ENCODE data around the gene MAN1A1. TPM values are rescaled to one million over a fixed set of nuclear protein-coding genes. Genes with fewer than 3 reads are reported as not detected.

Gene MAN1A1
- total RNA-seq, 1 donor from 2014 or later = 75.5 TPM

DNA sequence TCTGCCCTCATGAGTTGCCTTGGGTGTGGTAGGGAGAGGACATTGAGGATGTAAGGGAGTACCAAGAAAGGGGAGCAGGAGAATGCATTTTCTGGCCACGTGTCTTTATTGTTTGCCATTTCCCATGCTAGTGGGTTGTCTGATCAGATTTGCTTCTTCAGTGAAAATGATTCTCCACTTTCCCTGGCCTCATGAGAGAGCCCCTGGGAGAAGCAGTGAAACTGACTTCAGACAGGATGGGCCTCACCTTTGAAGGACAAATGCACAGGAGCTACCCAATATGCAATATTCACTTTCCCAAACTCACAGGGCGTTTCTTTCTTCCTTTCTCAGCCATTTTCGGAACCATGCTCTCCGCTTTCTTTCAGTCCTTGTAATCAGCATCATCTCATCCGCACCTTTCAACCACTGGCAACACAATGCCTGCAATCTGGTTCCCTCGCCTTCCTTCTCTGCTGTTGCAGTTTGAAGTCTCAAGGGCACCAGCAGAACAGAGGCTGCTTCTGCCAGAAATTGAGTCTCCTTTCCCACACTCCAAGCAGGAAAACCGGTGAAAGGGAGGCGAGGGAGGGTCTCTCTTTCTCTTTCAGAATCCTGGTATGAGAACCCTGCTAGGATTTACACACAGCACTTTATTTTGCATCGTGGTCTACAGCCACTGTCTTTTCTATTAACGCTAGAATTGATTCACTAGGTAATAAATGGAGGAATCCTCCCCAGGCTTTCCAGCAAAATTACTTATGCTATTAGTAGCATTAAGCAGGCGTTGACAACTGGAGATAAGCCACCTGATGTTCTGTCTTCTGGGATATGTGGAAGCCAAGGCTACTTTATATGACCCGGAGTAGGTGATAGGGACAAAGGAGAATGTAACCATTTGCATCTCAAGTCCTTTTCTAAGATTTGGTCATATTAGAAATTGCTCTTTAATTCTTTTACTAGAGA is 209.1 kb downstream of the MAN1A1 start:
- Histone ChIP-seq H3K27me3 (no peaks in the 10 kb centered on the region), H3K9me3 (no peaks in the 10 kb centered on the region), H3K4me1 (peaks cover 0 to 4% of the 10 kb centered on the region in 2 donors), H3K27ac (no peak overlapping the region), H3K36me3 (no peaks in the 10 kb centered on the region), H3K4me3 (no peak overlapping the region)
- TF ChIP-seq CTCF (IDR thresholded peaks at IDR 0.05) = no peak
- DNase-seq (ENCODE audit: low spot score in 2 of 2) = no peak
- intact Hi-C loops (cut with DNase I) = no loop called here

GRCh38 chr6:119138906-119139541 is 210.5 kb downstream of the MAN1A1 start:
- Histone ChIP-seq H3K27ac (no peak overlapping the region), H3K4me3 (no peak overlapping the region), H3K27me3 (no peaks in the 10 kb centered on the region), H3K9me3 (no peaks in the 10 kb centered on the region), H3K36me3 (no peaks in the 10 kb centered on the region), H3K4me1 (peaks cover 0 to 4% of the 10 kb centered on the region in 2 donors)
- intact Hi-C loops (cut with DNase I) = no loop called here
- TF ChIP-seq CTCF (IDR thresholded peaks at IDR 0.05) = no peak
- no peak for DNase-seq (ENCODE audit: low spot score in 2 of 2)

DNA sequence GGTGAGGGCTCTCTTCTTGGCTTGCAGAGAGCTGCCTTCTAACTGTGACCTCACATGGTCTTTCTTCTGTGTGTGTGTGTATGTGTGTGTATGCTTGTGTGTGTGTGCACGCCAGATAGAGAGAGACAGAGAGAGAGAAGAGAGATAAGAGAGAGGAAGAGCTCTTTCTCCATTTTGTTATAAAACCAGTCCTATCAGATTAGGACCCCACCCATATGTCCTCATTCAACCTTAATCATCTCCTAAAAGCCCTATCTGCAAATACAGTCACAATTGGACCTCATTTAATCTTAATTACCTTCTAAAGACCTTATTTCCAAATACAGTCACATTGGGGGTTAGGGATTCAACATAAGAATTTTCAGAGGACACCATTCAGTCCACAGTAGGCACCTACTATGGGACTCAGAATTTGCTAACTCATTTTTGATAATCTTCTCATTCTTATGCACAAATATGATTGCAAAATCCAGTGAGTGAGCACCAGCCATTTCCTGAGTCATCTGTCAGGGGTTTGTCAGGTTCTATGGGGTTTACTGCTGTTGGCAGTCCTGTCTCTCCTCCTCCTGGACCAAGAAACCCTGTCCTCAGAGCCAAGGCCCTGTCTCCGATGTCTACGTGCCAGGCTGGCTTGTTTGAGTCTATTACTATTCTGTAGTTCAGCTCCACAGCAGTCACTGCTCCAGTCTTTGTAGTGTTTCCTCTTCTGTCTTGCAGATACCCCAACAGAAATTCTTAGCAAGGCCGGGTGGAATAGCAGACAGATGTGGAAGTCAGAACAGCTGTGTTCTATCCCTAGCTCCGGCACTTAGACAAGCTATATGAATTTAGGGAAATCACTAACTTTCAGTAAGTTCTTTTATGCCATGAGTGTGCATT is 212.1 kb downstream of the MAN1A1 start:
- intact Hi-C loops (cut with DNase I) = no loop called here
- no peaks in the 10 kb centered on the region for H3K27me3 ChIP-seq
- H3K4me1 ChIP-seq = peaks cover 0 to 4% of the 10 kb centered on the region in 2 donors
- H3K27ac ChIP-seq = peak overlapping the region; percentile 30 to 48
- H3K9me3 ChIP-seq = no peaks in the 10 kb centered on the region
- peak in 1 of 2 donors; percentile 73 for DNase-seq (ENCODE audit: low spot score in 2 of 2)
- no peaks in the 10 kb centered on the region for H3K36me3 ChIP-seq
- TF ChIP-seq CTCF (IDR thresholded peaks at IDR 0.05) = no peak
- H3K4me3 ChIP-seq = no peak overlapping the region

- no peaks in the 10 kb centered on the region for H3K36me3 ChIP-seq
- intact Hi-C loops (cut with DNase I) = no loop called here
- no peaks in the 10 kb centered on the region for H3K9me3 ChIP-seq
- H3K4me3 ChIP-seq = no peak overlapping the region
- no peak for DNase-seq (ENCODE audit: low spot score in 2 of 2)
- no peak overlapping the region for H3K27ac ChIP-seq
- no peaks in the 10 kb centered on the region for H3K27me3 ChIP-seq
- peaks cover 1 to 13% of the 10 kb centered on the region in 2 donors for H3K4me1 ChIP-seq
- no peak for TF ChIP-seq CTCF (IDR thresholded peaks at IDR 0.05)
Measured at GRCh38 chr6:119134752-119135151, 214.8 kb downstream of the MAN1A1 start.

- peaks cover 4 to 15% of the 10 kb centered on the region in 2 donors for H3K4me1 ChIP-seq
- H3K27ac ChIP-seq = no peak overlapping the region
- intact Hi-C loops (cut with DNase I) = no loop called here
- no peaks in the 10 kb centered on the region for H3K36me3 ChIP-seq
- H3K4me3 ChIP-seq = no peak overlapping the region
- no peak for DNase-seq (ENCODE audit: low spot score in 2 of 2)
- no peak for TF ChIP-seq CTCF (IDR thresholded peaks at IDR 0.05)
- no peaks in the 10 kb centered on the region for H3K27me3 ChIP-seq
- no peaks in the 10 kb centered on the region for H3K9me3 ChIP-seq
Measured at GRCh38 chr6:119133400-119133799, 216.2 kb downstream of the MAN1A1 start.
